Natural killer cell (primary cell): Measurements from ENCODE around the gene CACNA2D3. TPM values are rescaled to one million over a fixed set of nuclear protein-coding genes. Genes with fewer than 3 reads are reported as not detected.

ENCODE experiments used
- ATAC-seq, 3 donors: fragments of 150-1000 bp in 2 of 3; fragments of 200-7000 bp in 1 of 3; cut with Tn5 transposase; 1 replicate in 1 of 3; 2 replicates in 2 of 3; pipeline ENCODE4 v1.10.0; 2021; ENCODE audit warnings: mild to moderate bottlenecking in 2 of 3, moderate library complexity in 2 of 3
- DNase-seq, 2 donors: peaks; one replicate each; pipeline versions ENCODE4 v3.0.0 to v3.0.0-alpha.2; 2013 to 2021; ENCODE audit warnings: mixed read lengths in 1 of 2
- H3K27ac ChIP-seq: one replicate; pipeline ENCODE4 v1.5.1; 2013; ENCODE audit warnings: mild to moderate bottlenecking, low read length
- H3K27me3 ChIP-seq: one replicate; pipeline ENCODE4 v1.6.1; 2013; ENCODE audit warnings: low read length; ENCODE audit not compliant: control insufficient read depth, insufficient read depth
- H3K36me3 ChIP-seq: one replicate; pipeline ENCODE4 v1.6.1; 2013; ENCODE audit warnings: low read length; ENCODE audit not compliant: control insufficient read depth, insufficient read depth
- H3K4me1 ChIP-seq: one replicate; pipeline ENCODE4 v1.6.1; 2013; ENCODE audit warnings: low read length; ENCODE audit not compliant: control insufficient read depth, insufficient read depth
- H3K4me3 ChIP-seq: one replicate; pipeline ENCODE4 v1.5.1; 2013; ENCODE audit warnings: low read length
- H3K9me3 ChIP-seq: one replicate; pipeline ENCODE4 v1.6.1; 2013; ENCODE audit warnings: low read length; ENCODE audit not compliant: control insufficient read depth, insufficient read depth
- H3K27ac Mint-ChIP-seq, 2 donors: one replicate each; pipeline ENCODE4 v1.8.0; 2022; ENCODE audit warnings: mild to moderate bottlenecking in 2 of 2, mixed read lengths in 2 of 2, moderate library complexity in 1 of 2
- H3K27me3 Mint-ChIP-seq, 2 donors: one replicate each; pipeline ENCODE4 v1.8.0; 2022; ENCODE audit warnings: low read depth in 2 of 2, mixed read lengths in 2 of 2
- H3K36me3 Mint-ChIP-seq: one replicate; pipeline ENCODE4 v1.8.0; 2022; ENCODE audit warnings: mixed read lengths
- H3K4me1 Mint-ChIP-seq, 2 donors: one replicate each; pipeline ENCODE4 v1.8.0; 2022; ENCODE audit warnings: mixed read lengths in 2 of 2
- H3K4me3 Mint-ChIP-seq: one replicate; pipeline ENCODE4 v1.8.0; 2022; ENCODE audit warnings: mild to moderate bottlenecking, moderate library complexity, mixed read lengths
- H3K9me3 Mint-ChIP-seq, 2 donors: one replicate each; pipeline ENCODE4 v1.8.0; 2022; ENCODE audit warnings: mixed read lengths in 2 of 2
- WGBS: methylation state at CpG from one replicate; pipeline ENCODE4 v1.1.7; 2013; ENCODE audit warnings: missing lambda C conversion rate; ENCODE audit not compliant: insufficient coverage; 5-methylcytosine and 5-hydroxymethylcytosine counted together
- intact Hi-C: fragments of 100-400 bp; cut with micrococcal nuclease; formaldehyde crosslinking; loops from one replicate; pipeline ENCODE4 v1.14.2; 2022
- total RNA-seq, 4 donors: library from RNA; stranded (reverse); fragments of 120-200 nt in 1 of 4; gene quantifications; one replicate each; pipeline versions ENCODE4 v1.2.3 to v1.2.4, GENCODE V29; 2013 to 2022
- TF ChIP-seq, protein P1 (sequence below): fragments of 200-600 bp; IDR thresholded peaks from one replicate; pipeline ENCODE4 v1.8.0; 2022; ENCODE audit warnings: antibody characterized with exemption

Gene CACNA2D3
- total RNA-seq, 3 donors from 2014 or later (not counting 1 experiment from before 2014, with no cell fraction given): 0.49 TPM; not detected in 2

DNA sequence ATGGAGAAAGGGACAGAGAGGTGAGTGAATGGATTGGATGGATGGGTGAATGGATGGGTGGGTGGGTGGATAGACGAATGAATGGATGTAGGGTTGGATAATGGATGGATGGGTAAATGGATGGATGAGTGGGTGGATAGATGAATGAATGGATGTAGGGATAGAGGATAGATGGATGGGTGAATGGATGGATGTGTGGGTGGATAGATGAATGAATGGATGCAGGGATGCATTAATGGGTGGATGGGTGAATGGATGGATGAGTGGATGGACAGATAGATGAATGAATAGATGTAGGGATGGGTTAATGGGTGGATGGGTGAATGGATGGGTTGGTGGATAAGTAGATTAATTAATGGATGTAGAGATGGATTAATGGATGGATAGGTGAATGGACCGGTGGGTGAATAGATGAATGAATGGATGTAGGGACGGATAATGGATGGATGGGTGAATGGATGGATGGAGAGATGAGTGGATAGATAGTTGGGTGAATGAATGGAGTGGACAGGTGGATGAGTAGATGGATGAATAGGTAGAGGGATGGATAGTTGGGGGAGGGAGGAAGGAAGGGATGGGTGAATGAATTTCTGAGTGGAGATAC, 28.6 kb downstream of the CACNA2D3 start:
- intact Hi-C loops: no loop called here
- no peaks in the 10 kb centered on the region for H3K36me3 Mint-ChIP-seq
- H3K27ac ChIP-seq: no peak overlapping the region
- H3K4me1 ChIP-seq: no peaks in the 10 kb centered on the region
- no peaks in the 10 kb centered on the region for H3K27me3 ChIP-seq
- H3K36me3 ChIP-seq: no peaks in the 10 kb centered on the region
- H3K27me3 Mint-ChIP-seq: peaks cover 0 to 1% of the 10 kb centered on the region in 2 donors
- H3K9me3 Mint-ChIP-seq: peaks cover 0 to 2% of the 10 kb centered on the region in 2 donors
- 92% methylated on average over 3 of the region's 3 CpGs for WGBS
- TF ChIP-seq, protein P1, sequence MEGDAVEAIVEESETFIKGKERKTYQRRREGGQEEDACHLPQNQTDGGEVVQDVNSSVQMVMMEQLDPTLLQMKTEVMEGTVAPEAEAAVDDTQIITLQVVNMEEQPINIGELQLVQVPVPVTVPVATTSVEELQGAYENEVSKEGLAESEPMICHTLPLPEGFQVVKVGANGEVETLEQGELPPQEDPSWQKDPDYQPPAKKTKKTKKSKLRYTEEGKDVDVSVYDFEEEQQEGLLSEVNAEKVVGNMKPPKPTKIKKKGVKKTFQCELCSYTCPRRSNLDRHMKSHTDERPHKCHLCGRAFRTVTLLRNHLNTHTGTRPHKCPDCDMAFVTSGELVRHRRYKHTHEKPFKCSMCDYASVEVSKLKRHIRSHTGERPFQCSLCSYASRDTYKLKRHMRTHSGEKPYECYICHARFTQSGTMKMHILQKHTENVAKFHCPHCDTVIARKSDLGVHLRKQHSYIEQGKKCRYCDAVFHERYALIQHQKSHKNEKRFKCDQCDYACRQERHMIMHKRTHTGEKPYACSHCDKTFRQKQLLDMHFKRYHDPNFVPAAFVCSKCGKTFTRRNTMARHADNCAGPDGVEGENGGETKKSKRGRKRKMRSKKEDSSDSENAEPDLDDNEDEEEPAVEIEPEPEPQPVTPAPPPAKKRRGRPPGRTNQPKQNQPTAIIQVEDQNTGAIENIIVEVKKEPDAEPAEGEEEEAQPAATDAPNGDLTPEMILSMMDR: no peak
- no peak for DNase-seq
- no peak overlapping the region for H3K27ac Mint-ChIP-seq
- ATAC-seq: no peak
- H3K4me3 ChIP-seq: no peak overlapping the region
- H3K9me3 ChIP-seq: no peaks in the 10 kb centered on the region
- no peaks in the 10 kb centered on the region for H3K4me1 Mint-ChIP-seq
- H3K4me3 Mint-ChIP-seq: no peak overlapping the region

DNA sequence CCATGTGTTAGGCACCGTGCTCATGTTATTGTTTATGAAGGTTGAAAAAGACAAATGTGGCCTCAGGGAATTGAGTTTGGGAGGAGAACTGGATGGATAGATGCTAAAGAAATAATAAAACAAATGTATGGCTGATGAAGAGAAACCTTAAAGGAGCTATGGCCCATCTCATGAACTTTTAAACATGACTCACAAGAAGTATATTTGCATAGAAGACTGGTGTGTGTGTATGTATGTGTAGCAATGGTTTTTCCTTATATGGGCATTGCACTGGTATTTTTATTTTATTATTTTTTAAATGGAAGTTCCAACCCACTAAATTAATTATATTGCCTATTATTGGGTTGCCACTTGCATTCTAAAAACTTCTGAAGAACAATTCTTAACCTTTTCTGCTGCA, 31.1 kb downstream of the CACNA2D3 start:
- H3K27me3 ChIP-seq: no peaks in the 10 kb centered on the region
- TF ChIP-seq, protein P1: no peak
- Mint-ChIP-seq H3K27ac (no peak overlapping the region), H3K27me3 (no peaks in the 10 kb centered on the region), H3K4me1 (no peaks in the 10 kb centered on the region), H3K9me3 (peaks cover 0 to 2% of the 10 kb centered on the region in 2 donors), H3K4me3 (no peak overlapping the region), H3K36me3 (no peaks in the 10 kb centered on the region)
- WGBS: 80% methylated on average over 1 of the region's 1 CpG
- H3K9me3 ChIP-seq: no peaks in the 10 kb centered on the region
- H3K27ac ChIP-seq: no peak overlapping the region
- H3K4me3 ChIP-seq: no peak overlapping the region
- H3K4me1 ChIP-seq: no peaks in the 10 kb centered on the region
- H3K36me3 ChIP-seq: no peaks in the 10 kb centered on the region
- DNase-seq (no peak), ATAC-seq (no peak)
- intact Hi-C loops: no loop called here

DNA sequence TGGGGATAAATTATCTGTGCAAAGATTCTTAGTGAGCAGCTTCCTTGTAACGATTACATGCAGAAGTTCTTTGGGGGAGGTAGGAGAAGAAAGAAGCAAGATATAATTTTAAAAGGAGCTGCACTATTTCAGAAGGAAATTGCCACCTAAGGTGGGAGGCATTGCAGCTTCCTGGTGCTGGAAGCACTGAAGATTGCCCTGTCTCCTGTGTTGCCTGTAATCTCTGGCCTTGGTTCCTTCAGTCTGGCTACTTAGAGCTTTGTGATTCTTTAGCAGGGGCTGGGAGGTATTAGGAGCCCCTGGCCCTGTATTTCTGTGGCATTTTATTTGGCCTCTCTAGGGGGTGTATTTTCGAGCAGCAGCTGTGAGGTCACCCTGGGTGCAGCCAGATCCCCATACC, 35.5 kb downstream of the CACNA2D3 start:
- Mint-ChIP-seq H3K27ac (no peak overlapping the region), H3K36me3 (no peaks in the 10 kb centered on the region), H3K4me3 (no peak overlapping the region), H3K4me1 (no peaks in the 10 kb centered on the region), H3K9me3 (no peaks in the 10 kb centered on the region), H3K27me3 (no peaks in the 10 kb centered on the region)
- TF ChIP-seq, protein P1: no peak
- no peaks in the 10 kb centered on the region for H3K27me3 ChIP-seq
- H3K9me3 ChIP-seq: no peaks in the 10 kb centered on the region
- H3K27ac ChIP-seq: no peak overlapping the region
- H3K4me3 ChIP-seq: no peak overlapping the region
- ATAC-seq: no peak
- H3K4me1 ChIP-seq: no peaks in the 10 kb centered on the region
- H3K36me3 ChIP-seq: no peaks in the 10 kb centered on the region
- intact Hi-C loops: no loop called here
- no peak for DNase-seq
- 39% methylated on average over 2 of the region's 2 CpGs for whole genome bisulfite sequencing

DNA sequence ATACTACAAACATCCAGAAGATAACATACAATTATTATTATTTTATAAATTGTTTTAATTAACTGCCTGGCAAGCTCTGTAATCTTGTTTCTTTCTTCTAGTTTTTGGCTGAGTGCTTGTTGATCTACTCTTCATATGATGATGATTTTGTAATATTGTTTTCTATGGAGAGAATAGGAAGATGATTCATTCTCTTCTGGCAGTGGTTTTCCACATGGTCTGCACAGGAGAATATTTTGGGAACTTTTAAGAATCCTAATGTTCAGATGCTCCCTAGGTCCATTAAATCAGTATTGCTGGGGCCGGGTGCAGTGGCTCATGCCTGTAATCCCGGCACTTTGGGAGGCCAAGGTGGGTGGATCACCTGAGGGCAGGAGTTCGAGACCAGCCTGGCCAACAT, 37.6 kb downstream of the CACNA2D3 start:
- Histone ChIP-seq H3K27ac (no peak overlapping the region), H3K36me3 (no peaks in the 10 kb centered on the region), H3K27me3 (no peaks in the 10 kb centered on the region), H3K9me3 (peaks cover 4% of the 10 kb centered on the region), H3K4me1 (no peaks in the 10 kb centered on the region), H3K4me3 (no peak overlapping the region)
- Mint-ChIP-seq H3K4me3 (no peak overlapping the region), H3K9me3 (no peaks in the 10 kb centered on the region), H3K4me1 (no peaks in the 10 kb centered on the region), H3K27me3 (no peaks in the 10 kb centered on the region), H3K36me3 (no peaks in the 10 kb centered on the region), H3K27ac (no peak overlapping the region)
- no peak for DNase-seq
- TF ChIP-seq, protein P1: no peak
- intact Hi-C loops: no loop called here
- ATAC-seq: no peak
- WGBS: 100% methylated on average over 2 of the region's 3 CpGs
